HG03097 (cell line): Measurements from ENCODE around the gene KIF2C.
"Not testable (repeated sequence)": the region's sequence is repeated elsewhere in the genome, so short reads cannot be mapped to it uniquely, and the experiment has no call there.

Experiments used
- ATAC-seq: cut with Tn5 transposase; IDR thresholded peaks from one replicate; pipeline ENCODE4 v1.9.1; 2021; ENCODE audit not compliant: unreplicated experiment, low FRiP score

The KIF2C gene

DNA sequence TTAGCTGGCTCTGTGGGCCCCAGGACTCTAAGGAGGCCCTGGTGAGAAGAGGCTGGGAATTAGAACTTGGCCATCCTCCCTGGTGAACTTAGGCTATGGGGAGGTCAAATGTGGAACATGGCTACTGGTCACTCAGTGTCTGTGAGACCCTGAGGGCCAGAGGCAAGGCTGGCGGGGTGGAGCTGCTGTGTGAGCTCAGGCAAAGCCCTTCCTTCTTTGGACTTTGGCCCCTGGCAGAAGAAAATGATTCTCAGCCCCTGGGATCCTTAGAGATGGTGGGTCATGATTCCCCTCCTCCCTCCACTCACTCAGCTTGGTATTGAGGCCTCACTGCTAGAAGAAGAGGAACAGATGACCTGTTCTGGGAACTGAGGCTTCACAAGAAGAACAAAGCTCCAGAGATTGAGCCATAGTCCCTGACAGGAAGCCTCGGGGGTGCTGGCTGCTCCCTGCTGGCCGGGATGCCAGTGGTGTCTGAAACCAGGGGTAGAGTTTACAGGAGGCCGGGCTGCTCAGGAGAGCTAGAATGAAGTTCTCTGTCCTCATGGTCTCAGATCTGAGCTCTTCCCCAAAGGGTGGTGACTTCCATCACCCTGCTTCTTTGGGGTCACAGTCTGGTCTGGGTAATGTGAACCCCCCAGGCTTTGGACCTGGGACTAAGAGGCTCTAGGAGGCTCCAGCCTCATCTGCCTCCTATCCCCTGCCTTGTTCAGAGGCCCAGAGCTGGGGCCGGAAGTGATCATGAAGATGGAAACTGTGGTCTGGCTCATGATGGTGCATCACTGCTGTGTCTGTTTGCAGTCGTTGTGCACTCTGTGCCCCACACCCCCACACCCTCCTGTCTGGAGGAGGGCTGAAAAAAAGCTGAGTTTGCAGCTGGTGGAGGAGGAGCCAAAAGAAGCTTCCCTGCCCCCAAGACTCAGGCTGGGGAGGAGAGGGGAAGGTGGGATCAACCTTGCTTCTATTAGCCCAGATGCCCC lies 69.6 kb downstream of the KIF2C start:
- ATAC-seq: peak; percentile 29

DNA sequence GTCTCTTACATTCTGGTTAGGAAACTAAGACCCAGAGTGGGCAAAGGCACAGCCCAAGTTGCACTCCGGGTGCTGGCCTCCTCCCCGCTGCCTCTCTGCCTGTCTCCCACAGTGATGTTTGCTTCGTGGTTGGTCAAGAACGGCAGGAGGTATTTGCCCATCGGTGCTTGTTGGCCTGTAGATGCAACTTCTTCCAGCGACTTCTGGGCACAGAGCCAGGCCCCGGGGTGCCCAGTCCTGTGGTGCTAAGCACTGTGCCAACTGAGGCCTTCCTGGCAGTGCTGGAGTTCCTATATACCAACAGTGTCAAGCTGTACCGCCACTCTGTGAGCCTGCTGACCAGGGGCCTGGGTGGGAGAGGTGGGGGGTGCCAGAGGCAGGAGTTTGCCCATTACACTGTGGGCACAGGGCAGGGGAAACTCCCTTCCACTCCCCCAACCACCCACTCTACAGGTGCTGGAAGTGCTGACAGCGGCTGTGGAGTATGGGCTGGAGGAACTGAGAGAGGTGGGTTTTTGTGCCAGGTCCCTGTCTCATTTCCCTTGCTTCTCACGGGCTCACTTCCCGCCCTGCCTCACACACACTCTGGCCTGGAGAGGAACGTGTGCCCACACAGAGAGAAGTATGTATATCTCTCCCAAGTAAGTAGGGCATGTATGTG lies 70.6 kb downstream of the KIF2C start:
- no peak for ATAC-seq

DNA sequence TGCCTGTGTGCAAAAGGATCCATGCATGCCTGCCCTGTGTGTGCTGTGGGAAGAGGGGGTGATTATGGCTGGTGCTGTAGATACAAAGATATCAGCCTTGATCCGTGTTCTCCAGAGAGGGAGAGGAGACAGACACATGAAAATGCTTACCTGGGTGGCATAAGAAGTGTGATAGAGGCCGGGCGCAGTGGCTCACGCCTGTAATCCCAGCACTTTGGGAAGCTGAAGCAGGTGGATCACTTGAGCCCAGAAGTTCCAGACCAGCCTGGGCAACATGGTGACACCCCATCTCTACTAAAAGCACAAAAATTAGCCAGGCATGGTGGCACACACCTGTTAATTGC lies 71.1 kb downstream of the KIF2C start:
- not testable (repeated sequence) for ATAC-seq

DNA sequence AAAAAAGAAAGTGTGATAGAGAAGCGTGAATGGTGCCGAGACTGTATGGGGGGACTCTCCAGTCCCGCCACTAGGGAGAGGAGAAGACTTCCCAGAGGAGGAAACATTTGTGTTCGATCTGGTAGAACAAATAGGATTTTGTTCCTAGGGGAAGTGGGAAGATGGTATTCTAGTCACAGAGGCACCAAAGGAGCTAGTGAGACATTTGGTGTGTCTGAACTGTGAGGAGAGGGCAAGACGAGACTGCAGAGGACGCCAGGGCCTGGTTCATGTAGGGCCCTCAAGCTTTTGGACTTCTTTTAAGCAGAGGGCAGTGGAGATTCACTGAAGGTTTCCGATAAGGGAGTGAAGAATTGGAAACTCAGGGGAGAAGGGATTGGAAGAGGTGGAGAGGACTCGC lies 71.6 kb downstream of the KIF2C start:
- no peak for ATAC-seq

DNA sequence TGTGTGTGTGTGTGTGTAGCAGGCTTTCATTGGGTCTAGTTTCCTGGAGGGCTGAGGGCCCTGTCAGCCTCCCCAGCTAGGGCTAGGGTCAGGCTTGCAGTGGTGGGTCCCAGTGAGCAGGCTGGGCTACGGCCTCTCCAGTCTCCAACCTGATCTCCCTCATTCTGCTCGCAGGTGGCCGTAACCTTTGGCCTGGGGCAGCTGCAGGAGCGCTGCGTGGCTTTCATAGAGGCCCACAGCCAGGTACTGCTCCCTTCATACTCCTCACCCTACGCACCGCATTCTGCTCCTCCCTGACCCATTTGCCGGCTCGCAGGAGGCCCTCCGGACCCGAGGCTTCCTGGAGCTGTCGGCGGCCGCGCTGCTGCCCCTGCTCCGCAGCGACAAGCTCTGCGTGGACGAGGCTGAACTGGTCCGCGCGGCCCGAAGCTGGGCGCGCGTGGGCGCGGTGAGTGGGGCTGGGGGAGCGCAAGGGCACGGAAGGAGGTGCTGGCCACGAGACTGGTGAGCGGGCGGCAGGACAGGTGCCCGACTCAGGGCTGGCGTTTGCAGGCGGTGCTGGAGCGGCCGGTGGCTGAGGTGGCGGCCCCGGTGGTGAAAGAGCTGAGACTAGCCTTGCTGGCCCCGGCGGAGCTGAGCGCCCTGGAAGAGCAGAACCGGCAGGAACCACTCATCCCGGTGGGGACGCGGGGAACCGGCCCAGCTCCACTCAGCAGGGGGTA lies 73.3 kb downstream of the KIF2C start:
- ATAC-seq: no peak

DNA sequence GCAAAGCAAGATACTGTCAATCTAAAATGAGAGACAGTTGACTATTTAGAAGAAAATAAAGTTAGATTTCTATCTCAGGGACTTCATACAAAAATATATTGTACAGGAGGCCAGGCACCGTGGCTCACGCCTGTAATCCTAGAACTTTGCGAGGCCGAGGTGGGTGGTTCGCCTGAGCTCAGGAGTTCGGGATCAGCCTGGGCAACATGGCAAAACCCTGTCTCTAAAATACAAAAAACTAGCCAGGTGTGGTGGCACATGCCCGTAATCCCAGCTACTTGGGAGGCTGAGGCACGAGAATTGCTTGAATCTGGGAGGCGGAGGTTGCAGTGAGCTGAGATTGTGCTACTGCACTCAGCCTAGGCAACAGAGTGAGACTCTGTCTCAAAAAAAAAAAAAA lies 76.3 kb downstream of the KIF2C start:
- not testable (repeated sequence) for ATAC-seq

DNA sequence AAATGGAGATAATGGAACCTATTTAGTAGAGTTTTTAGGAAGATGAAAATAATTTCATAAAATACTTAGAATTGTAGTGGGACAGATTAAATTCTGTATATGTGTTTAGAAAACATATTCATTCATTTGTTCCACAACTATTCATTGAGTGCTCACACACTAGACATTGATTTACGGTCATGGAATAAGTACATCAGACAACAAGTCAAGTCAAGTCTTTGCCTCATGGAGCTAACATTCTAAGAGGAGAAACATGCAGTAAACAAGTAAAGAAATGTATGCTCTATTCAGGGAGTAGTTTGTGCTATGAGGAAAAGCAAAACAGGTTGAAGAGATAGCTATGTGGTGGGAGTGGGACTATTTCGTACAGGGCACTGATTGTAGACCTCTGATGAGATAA lies 77.7 kb downstream of the KIF2C start:
- no peak for ATAC-seq
